Measurements from ENCODE around the gene KIRREL2. TPM values are rescaled to one million over a fixed set of nuclear protein-coding genes. Genes with fewer than 3 reads are reported as not detected.

Gene KIRREL2
- total and polyA plus RNA-seq, 9 of the 15 experiments (the other 6 are each of a cell fraction or from before 2014, with no cell fraction given): 0.01 to 0.12 (median 0.09) TPM; not detected in 4

DNA sequence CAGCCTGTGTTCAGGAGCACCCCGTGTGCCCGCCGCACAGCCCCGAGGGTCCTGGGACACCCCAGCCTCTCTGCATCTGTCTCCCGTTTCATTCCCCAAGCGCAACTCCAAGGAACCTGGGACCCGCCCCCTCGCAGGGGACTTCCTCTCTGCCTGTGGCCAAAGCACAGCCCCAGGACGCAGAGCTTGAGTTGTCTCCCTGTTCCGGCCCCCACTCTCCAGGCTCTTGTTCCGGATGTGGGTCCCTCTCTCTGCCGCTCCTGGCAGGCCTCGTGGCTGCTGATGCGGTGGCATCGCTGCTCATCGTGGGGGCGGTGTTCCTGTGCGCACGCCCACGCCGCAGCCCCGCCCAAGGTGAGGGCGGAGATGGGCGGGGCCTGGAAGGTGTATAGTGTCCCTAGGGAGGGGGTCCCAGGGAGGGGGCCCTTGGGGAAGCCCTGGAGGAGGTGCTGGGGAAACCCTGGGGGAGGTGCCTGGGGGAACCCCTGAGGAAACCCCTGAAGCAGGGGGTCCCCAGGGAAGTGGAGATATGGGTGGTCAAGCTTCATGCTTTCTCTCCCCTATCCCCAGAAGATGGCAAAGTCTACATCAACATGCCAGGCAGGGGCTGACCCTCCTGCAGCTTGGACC is 47.0 kb downstream of the KIRREL2 start (continued):
- TF ChIP-seq ETV1 (tag; conservative IDR thresholded peaks at IDR 0.05; ENCODE audit: low read depth) (peak; percentile 85), TEAD1 (CRISPR knock-in tag; IDR thresholded peaks at IDR 0.05) (peak in 1 of 2 experiments; percentile 66; a peak in 1 of 4 replicates), LARP7 (IDR thresholded peaks at IDR 0.05) (no peak), E2F6 (IDR thresholded peaks at IDR 0.05; ENCODE audit: borderline replicate concordance in 1 of 2, extremely low read depth in 1 of 2, insufficient read depth in 1 of 2, insufficient read length in 1 of 2, low read depth in 1 of 2, low read length in 1 of 2, poor library complexity in 1 of 2, severe bottlenecking in 1 of 2) (peak; percentile 75 to 95), MYC (IDR thresholded peaks at IDR 0.05; ENCODE audit: low read depth, low read length) (peak; percentile 95), MYC (CRISPR knock-in tag; IDR thresholded peaks at IDR 0.05; ENCODE audit: borderline replicate concordance, low read depth) (no peak), ZNF431 (CRISPR knock-in tag; IDR thresholded peaks at IDR 0.05) (0 out of 2 replicates have a peak, but pooled peaks have one; percentile 24), LEF1 (IDR thresholded peaks at IDR 0.05) (no peak), CTCFL (IDR thresholded peaks at IDR 0.05; ENCODE audit: borderline replicate concordance, insufficient read depth, low read depth, low read length, poor library complexity, severe bottlenecking) (no peak), KLF13 (tag; IDR thresholded peaks at IDR 0.05; ENCODE audit: borderline replicate concordance, low read depth) (peak; percentile 76; the same call in 1 of the 2 replicates), E2F3 (CRISPR knock-in tag; IDR thresholded peaks at IDR 0.05) (peak; percentile 44; the same call in 1 of the 2 replicates), RBM25 (IDR thresholded peaks at IDR 0.05; ENCODE audit: low read depth, low read length, severe bottlenecking) (no peak), ARID2 (IDR thresholded peaks at IDR 0.05) (no peak)
- TF ChIP-seq, protein P1, sequence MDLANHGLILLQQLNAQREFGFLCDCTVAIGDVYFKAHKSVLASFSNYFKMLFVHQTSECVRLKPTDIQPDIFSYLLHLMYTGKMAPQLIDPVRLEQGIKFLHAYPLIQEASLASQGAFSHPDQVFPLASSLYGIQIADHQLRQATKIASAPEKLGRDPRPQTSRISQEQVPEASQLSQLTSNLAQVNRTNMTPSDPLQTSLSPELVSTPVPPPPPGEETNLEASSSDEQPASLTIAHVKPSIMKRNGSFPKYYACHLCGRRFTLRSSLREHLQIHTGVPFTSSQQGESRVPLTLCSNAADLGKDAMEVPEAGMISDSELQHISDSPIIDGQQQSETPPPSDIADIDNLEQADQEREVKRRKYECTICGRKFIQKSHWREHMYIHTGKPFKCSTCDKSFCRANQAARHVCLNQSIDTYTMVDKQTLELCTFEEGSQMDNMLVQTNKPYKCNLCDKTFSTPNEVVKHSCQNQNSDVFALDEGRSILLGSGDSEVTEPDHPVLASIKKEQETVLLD (IDR thresholded peaks at IDR 0.05): 0 out of 2 replicates have a peak, but pooled peaks have one; percentile 54
- TF ChIP-seq, protein P2, sequence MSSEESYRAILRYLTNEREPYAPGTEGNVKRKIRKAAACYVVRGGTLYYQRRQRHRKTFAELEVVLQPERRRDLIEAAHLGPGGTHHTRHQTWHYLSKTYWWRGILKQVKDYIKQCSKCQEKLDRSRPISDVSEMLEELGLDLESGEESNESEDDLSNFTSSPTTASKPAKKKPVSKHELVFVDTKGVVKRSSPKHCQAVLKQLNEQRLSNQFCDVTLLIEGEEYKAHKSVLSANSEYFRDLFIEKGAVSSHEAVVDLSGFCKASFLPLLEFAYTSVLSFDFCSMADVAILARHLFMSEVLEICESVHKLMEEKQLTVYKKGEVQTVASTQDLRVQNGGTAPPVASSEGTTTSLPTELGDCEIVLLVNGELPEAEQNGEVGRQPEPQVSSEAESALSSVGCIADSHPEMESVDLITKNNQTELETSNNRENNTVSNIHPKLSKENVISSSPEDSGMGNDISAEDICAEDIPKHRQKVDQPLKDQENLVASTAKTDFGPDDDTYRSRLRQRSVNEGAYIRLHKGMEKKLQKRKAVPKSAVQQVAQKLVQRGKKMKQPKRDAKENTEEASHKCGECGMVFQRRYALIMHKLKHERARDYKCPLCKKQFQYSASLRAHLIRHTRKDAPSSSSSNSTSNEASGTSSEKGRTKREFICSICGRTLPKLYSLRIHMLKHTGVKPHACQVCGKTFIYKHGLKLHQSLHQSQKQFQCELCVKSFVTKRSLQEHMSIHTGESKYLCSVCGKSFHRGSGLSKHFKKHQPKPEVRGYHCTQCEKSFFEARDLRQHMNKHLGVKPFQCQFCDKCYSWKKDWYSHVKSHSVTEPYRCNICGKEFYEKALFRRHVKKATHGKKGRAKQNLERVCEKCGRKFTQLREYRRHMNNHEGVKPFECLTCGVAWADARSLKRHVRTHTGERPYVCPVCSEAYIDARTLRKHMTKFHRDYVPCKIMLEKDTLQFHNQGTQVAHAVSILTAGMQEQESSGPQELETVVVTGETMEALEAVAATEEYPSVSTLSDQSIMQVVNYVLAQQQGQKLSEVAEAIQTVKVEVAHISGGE (CRISPR knock-in tag; IDR thresholded peaks at IDR 0.05): peak in 2 of 3 experiments; percentile 36 to 84; a peak in 2 of 6 replicates
- TF ChIP-seq, protein P3, sequence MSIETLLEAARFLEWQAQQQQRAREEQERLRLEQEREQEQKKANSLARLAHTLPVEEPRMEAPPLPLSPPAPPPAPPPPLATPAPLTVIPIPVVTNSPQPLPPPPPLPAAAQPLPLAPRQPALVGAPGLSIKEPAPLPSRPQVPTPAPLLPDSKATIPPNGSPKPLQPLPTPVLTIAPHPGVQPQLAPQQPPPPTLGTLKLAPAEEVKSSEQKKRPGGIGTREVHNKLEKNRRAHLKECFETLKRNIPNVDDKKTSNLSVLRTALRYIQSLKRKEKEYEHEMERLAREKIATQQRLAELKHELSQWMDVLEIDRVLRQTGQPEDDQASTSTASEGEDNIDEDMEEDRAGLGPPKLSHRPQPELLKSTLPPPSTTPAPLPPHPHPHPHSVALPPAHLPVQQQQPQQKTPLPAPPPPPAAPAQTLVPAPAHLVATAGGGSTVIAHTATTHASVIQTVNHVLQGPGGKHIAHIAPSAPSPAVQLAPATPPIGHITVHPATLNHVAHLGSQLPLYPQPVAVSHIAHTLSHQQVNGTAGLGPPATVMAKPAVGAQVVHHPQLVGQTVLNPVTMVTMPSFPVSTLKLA (conservative IDR thresholded peaks at IDR 0.05): peak; percentile 74 to 87
